Upper lobe of left lung (tissue), 4 donors: ENCODE data around the gene HPX.

Experiments
- POLR2A ChIP-seq, 4 donors: fragments of 450-650 bp; IDR thresholded peaks; one replicate each; pipeline ENCODE4 v1.5.1; 2016 to 2017; ENCODE audit warnings: antibody characterized with exemption in 4 of 4, mild to moderate bottlenecking in 2 of 4
- TF ChIP-seq, protein P1 (sequence below), 6 experiments: fragments of 450-650 bp in 4 of 6; fragments of 200-600 bp in 2 of 6; sonication (generic) in 2 of 6; IDR thresholded peaks; one replicate each; pipeline ENCODE4 v1.5.1; 2016 to 2019; ENCODE audit warnings: antibody characterized with exemption in 6 of 6

DNA sequence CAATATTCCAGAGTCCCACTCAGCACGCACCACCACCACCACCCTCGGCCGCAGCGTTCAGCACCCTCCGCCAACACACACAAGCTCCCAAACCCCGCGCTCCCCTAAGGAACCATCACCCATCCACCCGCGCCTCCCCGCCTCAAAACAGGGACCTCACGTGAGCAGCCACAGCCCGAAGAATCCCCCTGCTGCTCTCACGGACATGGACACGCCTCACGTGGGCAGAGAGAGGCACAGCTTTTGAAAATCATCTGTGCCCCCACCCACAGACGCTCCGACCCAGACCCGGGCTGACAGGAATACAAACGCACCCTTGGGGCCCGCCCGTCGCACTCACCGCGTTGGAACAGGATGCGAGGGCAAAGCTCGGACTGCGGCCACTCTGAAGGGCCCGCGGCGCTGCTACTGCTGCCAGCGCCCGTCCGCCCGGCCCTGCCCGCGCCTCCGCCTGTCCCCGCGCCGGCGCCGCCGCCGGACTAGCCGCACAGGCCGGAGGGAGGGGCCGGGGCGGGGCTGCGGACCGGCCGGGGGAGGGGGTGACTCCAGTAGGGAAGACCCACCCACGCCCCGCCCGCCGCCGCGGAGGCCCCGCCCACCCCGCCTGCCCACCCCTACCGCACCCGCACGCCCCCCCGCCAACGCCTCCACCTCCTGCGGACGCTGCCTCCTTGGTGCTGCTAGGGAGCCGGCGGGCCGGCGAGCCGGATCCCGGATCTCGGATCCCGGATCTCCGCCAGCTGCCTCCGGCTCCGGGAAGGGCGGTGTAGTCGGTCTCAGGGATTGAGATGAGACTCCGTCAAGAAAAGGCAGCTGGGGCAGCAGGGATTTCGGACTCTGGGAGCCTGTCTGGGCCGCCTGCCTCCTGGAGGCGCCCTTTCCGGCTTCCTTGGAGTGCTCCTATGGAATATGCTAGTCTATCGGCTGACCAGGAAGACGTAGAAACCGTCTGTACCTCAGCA is 32.9 kb upstream of the HPX start, which contains the start of gene TRIM3:
- TF ChIP-seq, protein P1, sequence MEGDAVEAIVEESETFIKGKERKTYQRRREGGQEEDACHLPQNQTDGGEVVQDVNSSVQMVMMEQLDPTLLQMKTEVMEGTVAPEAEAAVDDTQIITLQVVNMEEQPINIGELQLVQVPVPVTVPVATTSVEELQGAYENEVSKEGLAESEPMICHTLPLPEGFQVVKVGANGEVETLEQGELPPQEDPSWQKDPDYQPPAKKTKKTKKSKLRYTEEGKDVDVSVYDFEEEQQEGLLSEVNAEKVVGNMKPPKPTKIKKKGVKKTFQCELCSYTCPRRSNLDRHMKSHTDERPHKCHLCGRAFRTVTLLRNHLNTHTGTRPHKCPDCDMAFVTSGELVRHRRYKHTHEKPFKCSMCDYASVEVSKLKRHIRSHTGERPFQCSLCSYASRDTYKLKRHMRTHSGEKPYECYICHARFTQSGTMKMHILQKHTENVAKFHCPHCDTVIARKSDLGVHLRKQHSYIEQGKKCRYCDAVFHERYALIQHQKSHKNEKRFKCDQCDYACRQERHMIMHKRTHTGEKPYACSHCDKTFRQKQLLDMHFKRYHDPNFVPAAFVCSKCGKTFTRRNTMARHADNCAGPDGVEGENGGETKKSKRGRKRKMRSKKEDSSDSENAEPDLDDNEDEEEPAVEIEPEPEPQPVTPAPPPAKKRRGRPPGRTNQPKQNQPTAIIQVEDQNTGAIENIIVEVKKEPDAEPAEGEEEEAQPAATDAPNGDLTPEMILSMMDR (IDR thresholded peaks at IDR 0.05), result peak in 1 of 6 experiments; percentile 2
- peak in 2 of 4 donors; percentile 87 to 90 for TF ChIP-seq POLR2A (IDR thresholded peaks at IDR 0.05)
